GM18505 (cell line): ENCODE measurements around the gene PLD5.

Experiments
- ATAC-seq: cut with Tn5 transposase; IDR thresholded peaks from one replicate; pipeline ENCODE4 v1.9.1; 2021; ENCODE audit not compliant: unreplicated experiment
- POLR2A ChIP-seq: IDR thresholded peaks from 4 replicates; pipeline ENCODE4 v1.6.1; 2011; ENCODE audit warnings: borderline replicate concordance; ENCODE audit not compliant: insufficient read depth, insufficient read length; ENCODE audit errors: extremely low read depth

Gene PLD5

GRCh38 chr1:242201090-242201489 is 323.4 kb downstream of the PLD5 start:
- TF ChIP-seq POLR2A = no peak
- ATAC-seq = no peak

- no peak for ATAC-seq
- no peak for TF ChIP-seq POLR2A
Measured at GRCh38 chr1:242199776-242200458, 324.6 kb downstream of the PLD5 start.

GRCh38 chr1:242197907-242198820 is 326.3 kb downstream of the PLD5 start:
- no peak for TF ChIP-seq POLR2A

GRCh38 chr1:242196914-242197313 is 327.6 kb downstream of the PLD5 start:
- no peak for ATAC-seq
- TF ChIP-seq POLR2A = no peak

More at GRCh38 chr1:242197907-242198820, 326.3 kb downstream of the PLD5 start:
- ATAC-seq = no peak

- no peak for ATAC-seq
- no peak for TF ChIP-seq POLR2A
Measured at GRCh38 chr1:242196101-242196500, 328.4 kb downstream of the PLD5 start.

- no peak for ATAC-seq
Measured at GRCh38 chr1:242189591-242189990, 334.9 kb downstream of the PLD5 start.

GRCh38 chr1:242187816-242188215 is 336.7 kb downstream of the PLD5 start:
- peak; percentile 67 for ATAC-seq
- TF ChIP-seq POLR2A = no peak

More at GRCh38 chr1:242189591-242189990, 334.9 kb downstream of the PLD5 start:
- no peak for TF ChIP-seq POLR2A

GRCh38 chr1:242187171-242187570 is 337.3 kb downstream of the PLD5 start:
- no peak for TF ChIP-seq POLR2A
- ATAC-seq = no peak

GRCh38 chr1:242185731-242186130 is 338.8 kb downstream of the PLD5 start:
- ATAC-seq = no peak
- TF ChIP-seq POLR2A = no peak

- TF ChIP-seq POLR2A = no peak
Measured at GRCh38 chr1:242184955-242185354, 339.5 kb downstream of the PLD5 start.

GRCh38 chr1:242179767-242180166 is 344.7 kb downstream of the PLD5 start:
- peak; percentile 91 for ATAC-seq

More at GRCh38 chr1:242184955-242185354, 339.5 kb downstream of the PLD5 start:
- no peak for ATAC-seq

- ATAC-seq = peak; percentile 18
- no peak for TF ChIP-seq POLR2A
Measured at GRCh38 chr1:242178924-242179708, 345.4 kb downstream of the PLD5 start.

- no peak for TF ChIP-seq POLR2A
- ATAC-seq = no peak
Measured at GRCh38 chr1:242178436-242178835, 346.1 kb downstream of the PLD5 start.
